ENCODE results near the gene REX1BD. TPM values are rescaled to one million over a fixed set of nuclear protein-coding genes. Genes with fewer than 3 reads are reported as not detected.

Gene REX1BD
- total RNA-seq, 1 experiment from 2014 or later: 72.3 TPM

DNA sequence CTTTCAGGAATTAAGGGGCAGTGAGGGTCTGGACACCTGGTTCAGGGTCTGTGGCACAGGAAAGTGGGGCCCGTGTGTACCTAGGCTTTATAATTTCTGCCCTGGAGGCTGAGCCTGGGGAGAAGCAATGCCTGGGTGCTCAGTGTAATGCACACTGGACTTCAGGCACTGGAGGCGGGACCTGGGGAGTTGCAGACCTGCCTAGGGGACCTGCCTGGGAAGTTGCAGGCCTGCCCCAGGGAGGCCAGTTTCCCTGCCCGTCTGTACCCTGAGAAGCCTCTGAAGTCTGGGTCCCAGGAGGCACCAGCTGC is 21.6 kb downstream of the REX1BD start:
- no peaks in the 10 kb centered on the region for H3K79me1 ChIP-seq (ENCODE audit: insufficient read depth, low read depth, low read length, poor library complexity, severe bottlenecking)
- H4K20me1 ChIP-seq (ENCODE audit: control insufficient read depth, insufficient read depth, insufficient read length): no peaks in the 10 kb centered on the region
- H2BK120ac ChIP-seq (ENCODE audit: low read depth, low read length, poor library complexity, severe bottlenecking): no peak overlapping the region
- H4K8ac ChIP-seq (replicated peaks; ENCODE audit: insufficient read length, low read depth, low read length): no peak overlapping the region
- no peak overlapping the region for H3K27ac ChIP-seq (ENCODE audit: insufficient read length, low read depth, low read length)
- no peak overlapping the region for H2AK5ac ChIP-seq (ENCODE audit: insufficient read length, low read length)
- H2BK12ac ChIP-seq (ENCODE audit: insufficient read length, low read depth, low read length): no peak overlapping the region
- TF ChIP-seq, protein P1, sequence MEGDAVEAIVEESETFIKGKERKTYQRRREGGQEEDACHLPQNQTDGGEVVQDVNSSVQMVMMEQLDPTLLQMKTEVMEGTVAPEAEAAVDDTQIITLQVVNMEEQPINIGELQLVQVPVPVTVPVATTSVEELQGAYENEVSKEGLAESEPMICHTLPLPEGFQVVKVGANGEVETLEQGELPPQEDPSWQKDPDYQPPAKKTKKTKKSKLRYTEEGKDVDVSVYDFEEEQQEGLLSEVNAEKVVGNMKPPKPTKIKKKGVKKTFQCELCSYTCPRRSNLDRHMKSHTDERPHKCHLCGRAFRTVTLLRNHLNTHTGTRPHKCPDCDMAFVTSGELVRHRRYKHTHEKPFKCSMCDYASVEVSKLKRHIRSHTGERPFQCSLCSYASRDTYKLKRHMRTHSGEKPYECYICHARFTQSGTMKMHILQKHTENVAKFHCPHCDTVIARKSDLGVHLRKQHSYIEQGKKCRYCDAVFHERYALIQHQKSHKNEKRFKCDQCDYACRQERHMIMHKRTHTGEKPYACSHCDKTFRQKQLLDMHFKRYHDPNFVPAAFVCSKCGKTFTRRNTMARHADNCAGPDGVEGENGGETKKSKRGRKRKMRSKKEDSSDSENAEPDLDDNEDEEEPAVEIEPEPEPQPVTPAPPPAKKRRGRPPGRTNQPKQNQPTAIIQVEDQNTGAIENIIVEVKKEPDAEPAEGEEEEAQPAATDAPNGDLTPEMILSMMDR (conservative IDR thresholded peaks at IDR 0.05): no peak
- H4K91ac ChIP-seq (ENCODE audit: insufficient read length, low read depth, low read length): no peak overlapping the region
- H3K4me2 ChIP-seq (ENCODE audit: insufficient read depth, insufficient read length, low read length): peak overlapping the region; percentile 44
- no peak overlapping the region for H3K14ac ChIP-seq (ENCODE audit: insufficient read depth, low read length)
- no peak overlapping the region for H3T11ph ChIP-seq (ENCODE audit: low read length)
- Mint-ChIP-seq H3K27ac (no peak overlapping the region), H3K4me1 (peaks cover 45 to 58% of the 10 kb centered on the region in 2 experiments), H3K4me3 (peak overlapping the region; percentile 30 to 60; a peak in 2 of 5 replicates), H3K9me3 (peaks cover 0 to 2% of the 10 kb centered on the region in 2 experiments; a peak in 2 of 5 replicates), H3K27me3 (ENCODE audit: low read depth) (peaks cover 86% of the 10 kb centered on the region), H3K36me3 (ENCODE audit: insufficient read depth in 1 of 3, low read depth in 3 of 3) (peaks cover 0 to 2% (median 0%) of the 10 kb centered on the region in 3 experiments; a peak in 3 of 7 replicates)
- H2BK20ac ChIP-seq (ENCODE audit: low read depth, low read length, poor library complexity, severe bottlenecking): no peak overlapping the region
- no peaks in the 10 kb centered on the region for H3K9me3 ChIP-seq (ENCODE audit: control insufficient read depth, low read depth, low read length)
- H2BK15ac ChIP-seq (ENCODE audit: low read depth, low read length): no peak overlapping the region; the same call in 1 of the 2 replicates
- H3K27me3 ChIP-seq (ENCODE audit: insufficient read depth, low read length): peaks cover 78% of the 10 kb centered on the region
- no peak overlapping the region for H3K18ac ChIP-seq (ENCODE audit: insufficient read length, low read depth, low read length)
- no peak overlapping the region for H2BK5ac ChIP-seq (ENCODE audit: insufficient read length, low read length)
- no peak overlapping the region for H3K56ac ChIP-seq (ENCODE audit: insufficient read length, low read depth, low read length)
- H3K9ac ChIP-seq (ENCODE audit: extremely low read depth, insufficient read length, low read length): no peak overlapping the region
- H3K23me2 ChIP-seq (ENCODE audit: insufficient read length, low read depth, low read length, poor library complexity, severe bottlenecking): peaks cover 27% of the 10 kb centered on the region
- no peak overlapping the region for H2AFZ ChIP-seq (ENCODE audit: low read length)
- H3K4me1 ChIP-seq (ENCODE audit: insufficient read depth, low read length): peaks cover 17% of the 10 kb centered on the region
- no peak for DNase-seq
- H3K4ac ChIP-seq (ENCODE audit: low read depth, low read length): no peak overlapping the region
- no CpG with 5 or more reads among the region's 3 CpGs for WGBS (ENCODE audit: extremely low coverage, insufficient read length, low lambda C conversion rate)
- H3K23ac ChIP-seq (ENCODE audit: insufficient read length, low read depth, low read length): no peak overlapping the region
- H3K79me2 ChIP-seq (ENCODE audit: insufficient read depth, low read length): no peaks in the 10 kb centered on the region
- H4K5ac ChIP-seq (ENCODE audit: insufficient read length, low read depth, low read length): no peak overlapping the region

Data from H9 (cell line).